ENCODE data around the gene ZNHIT2.

Gene ZNHIT2

GRCh38 chr11:65135633-65136145, 18.2 kb upstream of the ZNHIT2 start:
- no peak for DNase-seq (ENCODE audit: low read depth, low spot score)
- peak overlapping the region; percentile 88 for H3K4me3 ChIP-seq (ENCODE audit: low read length)

GRCh38 chr11:65134952-65135632, 17.6 kb upstream of the ZNHIT2 start:
- H3K4me3 ChIP-seq (ENCODE audit: low read length) = peak overlapping the region; percentile 88
- DNase-seq (ENCODE audit: low read depth, low spot score) = peak; percentile 94

DNA sequence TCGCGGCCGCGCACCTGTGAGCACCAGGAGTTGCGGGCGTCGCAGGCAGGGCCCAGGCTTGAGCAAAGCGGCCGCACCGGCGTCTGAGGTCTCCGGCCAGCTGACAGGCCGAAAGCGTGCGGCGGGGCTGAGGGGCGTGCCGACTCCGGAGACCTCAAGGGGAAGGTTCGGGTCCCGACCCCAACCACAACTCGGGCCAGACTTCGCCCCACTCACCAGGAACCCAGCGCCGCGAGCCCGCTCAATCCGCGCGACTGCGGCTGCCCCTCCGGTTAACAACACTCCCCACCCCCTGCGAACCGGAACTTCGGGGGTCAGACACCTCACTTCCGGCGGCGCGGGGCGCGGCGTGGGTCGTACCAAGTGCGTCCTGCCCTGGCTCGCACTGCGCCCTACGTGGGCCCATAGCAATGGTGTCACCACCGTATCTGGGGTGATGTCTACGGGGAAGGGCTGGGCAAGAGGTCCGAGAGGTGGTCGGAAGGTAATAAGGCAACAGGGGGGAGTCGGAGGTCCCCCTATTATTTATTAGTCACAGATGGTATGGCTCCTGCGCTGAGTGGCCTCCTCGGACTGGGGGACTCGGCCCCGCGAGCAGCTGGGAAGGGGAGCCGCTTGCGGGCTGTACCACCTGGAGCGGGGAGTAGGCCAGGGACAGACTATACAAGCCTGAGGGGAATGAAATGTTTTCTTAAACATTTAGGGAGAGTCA, 16.9 kb upstream of the ZNHIT2 start, which contains the start of gene SYVN1:
Gene SYVN1 (minus strand): TSS at position 280 of the 712 bp plus-strand sequence. CDS start 918 bp downstream, outside the sequence.
- DNase-seq (ENCODE audit: low read depth, low spot score) = peak; percentile 80
- peak within 1 kb of the TSS; percentile 88 for H3K4me3 ChIP-seq (ENCODE audit: low read length)

DNA sequence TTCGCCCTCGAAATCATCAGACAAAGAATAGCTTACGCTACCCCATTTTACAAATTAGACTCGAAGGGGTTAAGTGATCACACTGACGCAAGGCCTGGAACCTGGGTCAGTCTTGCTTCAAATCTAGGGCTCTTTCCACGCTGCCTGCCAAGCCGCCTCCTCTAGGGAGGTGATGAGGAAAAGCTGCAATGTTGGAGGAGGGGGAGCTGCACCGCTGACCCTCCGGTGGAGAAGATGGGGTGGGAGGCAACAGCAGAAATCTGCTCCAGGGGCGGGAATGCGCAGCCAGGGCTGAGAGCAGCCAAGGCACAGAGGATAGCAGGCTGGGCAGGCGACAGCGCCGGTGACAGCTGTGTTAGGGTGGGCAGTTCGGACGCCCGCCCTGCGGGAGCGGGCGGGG, 16.2 kb upstream of the ZNHIT2 start:
- peak overlapping the region; percentile 88 for H3K4me3 ChIP-seq (ENCODE audit: low read length)
- no peak for DNase-seq (ENCODE audit: low read depth, low spot score)

- DNase-seq (ENCODE audit: low read depth, low spot score) = no peak
- peak overlapping the region; percentile 88 for H3K4me3 ChIP-seq (ENCODE audit: low read length)
These were observed 15.6 kb upstream of the ZNHIT2 start for GRCh38 chr11:65132988-65133700.

GRCh38 chr11:65132238-65132987, 14.9 kb upstream of the ZNHIT2 start:
- no peak for DNase-seq (ENCODE audit: low read depth, low spot score)
- no peak overlapping the region for H3K4me3 ChIP-seq (ENCODE audit: low read length)

- H3K4me3 ChIP-seq (ENCODE audit: low read length) = no peak overlapping the region
- DNase-seq (ENCODE audit: low read depth, low spot score) = no peak
These were observed 14.4 kb upstream of the ZNHIT2 start for GRCh38 chr11:65131895-65132237.

DNA sequence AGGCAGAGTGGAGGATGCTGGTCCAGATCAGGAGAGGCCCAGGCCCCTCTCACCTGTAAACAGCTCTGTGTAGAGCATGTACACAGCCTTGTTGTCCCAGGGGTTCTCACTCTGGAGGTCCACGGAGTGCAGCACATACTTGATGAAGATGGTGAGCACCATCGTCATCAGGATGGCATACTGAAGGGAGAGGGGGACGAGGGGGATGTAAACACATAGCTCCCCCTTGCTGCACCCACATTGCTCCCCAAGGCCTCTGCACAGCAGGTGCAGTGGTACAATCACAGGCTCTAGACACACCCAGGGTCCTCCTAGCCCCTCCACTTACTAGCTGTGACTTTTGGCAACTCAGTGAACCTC, 13.9 kb upstream of the ZNHIT2 start:
- no peak for DNase-seq (ENCODE audit: low read depth, low spot score)
- no peak overlapping the region for H3K4me3 ChIP-seq (ENCODE audit: low read length)

DNA sequence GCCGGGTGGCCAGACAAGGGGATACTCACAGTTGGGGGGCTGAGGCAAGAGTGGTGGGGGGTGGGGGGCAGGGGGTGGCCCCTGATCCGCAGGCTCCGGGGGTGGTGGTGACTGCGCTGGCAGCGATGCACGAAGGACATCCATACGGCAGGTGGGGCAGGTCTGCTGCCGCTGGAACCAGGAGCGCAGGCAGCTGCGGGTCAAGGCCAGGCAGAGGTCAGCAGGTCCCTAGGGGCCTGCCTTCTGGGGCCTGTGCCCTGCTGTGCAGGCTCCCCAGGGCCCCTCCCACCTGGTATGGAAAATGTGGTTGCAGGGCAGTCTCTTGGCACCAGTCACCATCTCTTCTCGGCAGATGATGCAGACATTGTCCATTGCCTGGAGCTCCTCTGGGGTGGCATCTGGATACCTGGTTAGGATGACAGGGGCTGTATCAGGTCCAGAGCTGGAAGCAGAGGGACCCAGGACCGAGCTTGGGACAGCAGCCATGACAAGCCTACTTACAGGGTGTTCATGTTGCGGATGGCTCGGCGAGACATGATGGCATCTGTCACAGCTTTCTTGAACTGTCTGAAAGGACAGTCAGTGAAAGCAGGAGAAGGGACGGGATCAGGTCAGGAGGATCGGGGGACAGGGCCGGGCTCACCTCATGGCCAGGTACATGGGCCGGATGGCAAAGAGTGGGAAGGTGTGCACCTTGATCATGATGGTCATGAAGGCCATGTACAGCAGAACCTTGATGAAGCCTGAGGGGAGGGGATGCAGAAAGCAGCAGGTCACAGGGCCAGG, 13.3 kb upstream of the ZNHIT2 start:
- H3K4me3 ChIP-seq (ENCODE audit: low read length) = no peak overlapping the region
- no peak for DNase-seq (ENCODE audit: low read depth, low spot score)

GRCh38 chr11:65129649-65130441, 12.3 kb upstream of the ZNHIT2 start:
- H3K4me3 ChIP-seq (ENCODE audit: low read length) = no peak overlapping the region
- DNase-seq (ENCODE audit: low read depth, low spot score) = no peak

GRCh38 chr11:65128182-65129145, 11.0 kb upstream of the ZNHIT2 start:
- H3K4me3 ChIP-seq (ENCODE audit: low read length) = no peak overlapping the region
- no peak for DNase-seq (ENCODE audit: low read depth, low spot score)

DNA sequence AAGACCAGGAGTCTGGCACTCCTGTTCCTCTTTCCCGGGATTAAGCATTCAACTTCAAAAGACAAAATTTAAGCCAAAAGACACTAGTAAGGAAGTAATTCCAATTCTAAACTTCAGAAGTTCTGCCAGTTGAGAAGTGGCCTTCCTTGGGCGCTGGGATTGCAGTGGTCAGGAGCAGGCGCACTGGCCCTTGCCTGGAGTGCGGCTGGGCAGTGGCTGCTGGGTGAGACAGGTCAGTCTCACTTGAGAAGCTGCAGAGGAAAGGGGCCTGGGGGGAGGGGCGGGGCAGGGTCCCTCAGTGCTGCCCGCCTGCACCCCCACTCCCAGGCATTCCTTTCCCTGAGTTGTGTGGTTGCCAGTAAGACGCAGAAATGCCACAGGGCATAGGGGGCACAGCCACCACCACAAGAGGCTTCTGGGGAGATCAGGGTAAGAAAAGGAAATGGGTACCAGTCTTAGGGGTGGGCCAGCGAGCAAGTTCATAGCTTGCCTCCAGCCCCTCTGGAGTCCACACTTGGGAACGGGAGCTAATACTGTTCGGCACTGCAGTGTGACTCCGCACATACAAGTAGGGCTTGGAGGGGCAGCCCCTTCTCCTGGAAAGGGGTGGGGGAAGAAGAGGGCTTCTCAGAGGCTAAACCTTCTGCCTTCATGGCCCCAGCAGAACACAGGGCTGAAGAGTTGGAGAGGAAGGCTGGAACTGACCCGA, 10.1 kb upstream of the ZNHIT2 start:
- H3K4me3 ChIP-seq (ENCODE audit: low read length) = no peak overlapping the region
- no peak for DNase-seq (ENCODE audit: low read depth, low spot score)

GRCh38 chr11:65126624-65127274, 9.2 kb upstream of the ZNHIT2 start:
- H3K4me3 ChIP-seq (ENCODE audit: low read length) = no peak overlapping the region
- no peak for DNase-seq (ENCODE audit: low read depth, low spot score)

DNA sequence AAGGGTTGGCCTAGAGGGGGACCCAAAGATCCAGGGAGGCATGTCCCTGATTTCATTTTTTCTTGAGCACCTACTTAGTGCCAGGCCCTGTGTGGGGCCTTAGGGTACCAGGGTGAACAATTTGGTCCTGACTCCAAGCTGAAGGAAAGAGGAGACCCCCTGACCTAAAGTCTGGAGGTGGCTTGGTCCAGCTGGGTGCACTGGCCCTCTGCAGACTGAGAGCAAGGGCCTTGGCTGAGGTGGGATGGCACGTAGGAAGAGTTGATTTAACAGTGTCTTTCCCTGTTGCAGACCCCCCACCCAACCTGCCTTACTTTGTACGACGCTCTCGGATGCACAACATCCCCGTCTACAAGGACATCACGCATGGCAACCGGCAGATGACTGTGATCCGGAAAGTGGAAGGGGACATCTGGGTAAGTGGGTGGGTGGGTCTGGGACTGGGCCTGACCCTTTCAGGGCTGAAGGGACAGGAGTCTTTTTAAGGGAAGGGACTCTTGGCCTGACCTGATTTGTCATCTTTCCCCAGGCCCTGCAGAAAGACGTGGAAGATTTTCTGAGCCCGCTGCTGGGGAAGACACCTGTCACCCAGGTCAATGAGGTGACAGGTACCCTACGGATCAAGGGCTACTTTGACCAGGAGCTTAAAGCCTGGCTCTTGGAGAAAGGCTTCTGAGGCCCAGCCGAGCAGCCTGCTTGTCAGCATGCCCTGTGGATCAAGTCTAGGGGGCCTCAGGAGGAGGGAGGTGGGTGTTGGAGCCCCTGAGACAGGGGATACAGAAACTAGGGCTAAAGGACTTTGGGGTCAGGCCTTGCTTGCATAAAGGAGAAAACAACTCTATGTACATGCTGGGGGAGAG, 7.9 kb upstream of the ZNHIT2 start:
- no peak for DNase-seq (ENCODE audit: low read depth, low spot score)
- no peak overlapping the region for H3K4me3 ChIP-seq (ENCODE audit: low read length)

All from Jurkat, Clone E6-1 (cell line).